22Rv1 (cell line): ENCODE results near the gene IMMP2L.
"Not testable (repeated sequence)": the region's sequence is repeated elsewhere in the genome, so short reads cannot be mapped to it uniquely, and the experiment has no call there.

ENCODE experiments used
- H3K27ac ChIP-seq: fragments of 450-650 bp; 2 replicates; pipeline ENCODE4 v1.5.1; 2017
- ZFX ChIP-seq: fragments of 450-650 bp; IDR thresholded peaks from 2 replicates; pipeline ENCODE4 v1.6.1; 2017; ENCODE audit warnings: antibody characterized with exemption, borderline replicate concordance
- TF ChIP-seq, protein P1 (sequence below): fragments of 450-650 bp; IDR thresholded peaks from 2 replicates; pipeline ENCODE4 v1.5.1; 2017; ENCODE audit warnings: mild to moderate bottlenecking

IMMP2L gene

GRCh38 chr7:111074071-111074747, 488.1 kb downstream of the IMMP2L start:
- no peak for TF ChIP-seq ZFX
- TF ChIP-seq, protein P1, sequence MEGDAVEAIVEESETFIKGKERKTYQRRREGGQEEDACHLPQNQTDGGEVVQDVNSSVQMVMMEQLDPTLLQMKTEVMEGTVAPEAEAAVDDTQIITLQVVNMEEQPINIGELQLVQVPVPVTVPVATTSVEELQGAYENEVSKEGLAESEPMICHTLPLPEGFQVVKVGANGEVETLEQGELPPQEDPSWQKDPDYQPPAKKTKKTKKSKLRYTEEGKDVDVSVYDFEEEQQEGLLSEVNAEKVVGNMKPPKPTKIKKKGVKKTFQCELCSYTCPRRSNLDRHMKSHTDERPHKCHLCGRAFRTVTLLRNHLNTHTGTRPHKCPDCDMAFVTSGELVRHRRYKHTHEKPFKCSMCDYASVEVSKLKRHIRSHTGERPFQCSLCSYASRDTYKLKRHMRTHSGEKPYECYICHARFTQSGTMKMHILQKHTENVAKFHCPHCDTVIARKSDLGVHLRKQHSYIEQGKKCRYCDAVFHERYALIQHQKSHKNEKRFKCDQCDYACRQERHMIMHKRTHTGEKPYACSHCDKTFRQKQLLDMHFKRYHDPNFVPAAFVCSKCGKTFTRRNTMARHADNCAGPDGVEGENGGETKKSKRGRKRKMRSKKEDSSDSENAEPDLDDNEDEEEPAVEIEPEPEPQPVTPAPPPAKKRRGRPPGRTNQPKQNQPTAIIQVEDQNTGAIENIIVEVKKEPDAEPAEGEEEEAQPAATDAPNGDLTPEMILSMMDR, result no peak
- H3K27ac ChIP-seq, result no peak overlapping the region

DNA sequence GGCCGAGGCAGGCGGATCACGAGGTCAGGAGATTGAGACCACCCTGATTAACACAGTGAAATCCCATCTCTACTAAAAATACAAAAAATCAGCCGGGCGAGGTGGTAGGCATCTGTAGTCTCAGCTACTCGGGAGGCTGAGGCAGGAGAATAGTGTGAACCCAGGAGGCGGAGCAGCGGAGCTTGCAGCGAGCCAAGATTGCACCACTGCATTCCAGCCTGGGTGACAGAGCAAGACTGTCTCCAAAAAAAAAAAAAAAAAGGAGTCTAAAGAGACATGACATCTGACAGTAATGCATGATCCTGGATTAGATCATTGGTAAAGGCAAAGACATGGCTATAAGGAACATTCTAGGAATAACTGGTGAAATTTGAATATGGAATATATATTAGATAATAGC, 489.6 kb downstream of the IMMP2L start:
- not testable (repeated sequence) for H3K27ac ChIP-seq

GRCh38 chr7:111071556-111071955, 490.7 kb downstream of the IMMP2L start:
- TF ChIP-seq ZFX, result no peak
- TF ChIP-seq, protein P1, result no peak
- no peak overlapping the region for H3K27ac ChIP-seq

DNA sequence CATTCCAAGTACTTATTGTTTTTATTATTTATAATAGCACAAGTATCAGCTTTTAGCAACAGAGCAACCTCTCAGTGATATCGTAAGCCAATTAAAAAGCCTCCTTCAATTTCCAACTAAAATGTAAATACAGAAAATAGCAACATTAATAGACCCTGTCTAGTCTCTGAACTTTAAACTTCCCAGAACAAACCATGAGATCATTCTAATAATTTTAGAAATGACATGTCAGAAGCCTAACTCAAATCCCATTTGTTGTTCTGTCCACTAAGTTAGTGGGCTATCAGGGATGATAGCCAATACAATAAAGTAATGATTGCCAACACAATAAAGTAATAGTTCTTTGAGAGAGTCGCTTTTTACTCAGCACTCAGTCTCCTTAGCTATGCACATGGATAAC, 493.7 kb downstream of the IMMP2L start:
- TF ChIP-seq, protein P1, result no peak
- no peak for TF ChIP-seq ZFX
- H3K27ac ChIP-seq, result no peak overlapping the region

- TF ChIP-seq ZFX, result no peak
- TF ChIP-seq, protein P1, result no peak
- no peak overlapping the region for H3K27ac ChIP-seq
Observed at GRCh38 chr7:111067682-111068081, 494.6 kb downstream of the IMMP2L start.

- TF ChIP-seq ZFX, result no peak
- TF ChIP-seq, protein P1, result no peak
- no peak overlapping the region for H3K27ac ChIP-seq
Observed at GRCh38 chr7:111067251-111067650, 495.0 kb downstream of the IMMP2L start.

DNA sequence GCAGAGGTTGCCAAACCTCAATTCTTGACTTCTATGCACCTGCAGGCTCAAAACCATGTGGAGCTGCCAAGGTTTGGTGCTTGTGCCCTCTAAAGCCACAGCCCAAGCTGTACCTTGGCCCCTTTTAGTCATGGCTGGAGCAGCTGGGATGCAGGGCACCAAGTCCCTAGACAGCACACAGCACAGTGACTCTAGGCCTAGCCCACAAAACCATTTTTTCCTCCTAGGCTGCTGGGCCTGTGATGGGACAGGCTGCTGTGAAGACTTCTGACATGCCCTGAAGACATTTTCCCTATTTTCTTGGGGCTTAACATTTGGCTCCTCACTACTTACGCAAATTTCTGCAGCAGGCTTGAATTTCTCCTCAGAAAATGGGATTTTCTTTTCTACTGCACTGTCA, 499.1 kb downstream of the IMMP2L start:
- H3K27ac ChIP-seq, result no peak overlapping the region
- TF ChIP-seq, protein P1, result no peak
- TF ChIP-seq ZFX, result no peak

DNA sequence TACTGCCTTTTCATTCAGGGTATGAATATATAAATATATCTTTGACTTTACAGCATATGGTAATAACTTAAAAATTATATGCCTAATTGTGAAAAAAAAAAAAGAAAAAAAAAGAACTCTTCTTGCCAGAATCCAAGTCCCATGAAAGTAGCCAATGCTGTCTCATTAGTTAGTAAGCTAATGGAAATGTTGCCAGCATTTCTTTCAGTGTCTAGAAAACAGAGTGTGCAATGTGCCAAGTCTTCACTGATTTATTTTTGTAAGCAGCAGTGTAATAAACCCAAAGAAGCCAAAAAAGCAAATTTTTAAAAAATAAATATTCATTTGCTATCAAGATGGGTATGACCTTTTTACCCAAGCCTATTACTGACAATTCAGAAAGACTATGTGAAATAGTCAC, 502.5 kb downstream of the IMMP2L start:
- H3K27ac ChIP-seq, result no peak overlapping the region
- TF ChIP-seq, protein P1, result no peak
- TF ChIP-seq ZFX, result no peak
